Measurements from ENCODE around the gene GNAZ. TPM values are rescaled to one million over a fixed set of nuclear protein-coding genes. Genes with fewer than 3 reads are reported as not detected.

GNAZ gene
- total and polyA plus RNA-seq, 2 donors (not counting 1 experiment from before 2014, with no cell fraction given): 2.8 to 9.1 TPM

DNA sequence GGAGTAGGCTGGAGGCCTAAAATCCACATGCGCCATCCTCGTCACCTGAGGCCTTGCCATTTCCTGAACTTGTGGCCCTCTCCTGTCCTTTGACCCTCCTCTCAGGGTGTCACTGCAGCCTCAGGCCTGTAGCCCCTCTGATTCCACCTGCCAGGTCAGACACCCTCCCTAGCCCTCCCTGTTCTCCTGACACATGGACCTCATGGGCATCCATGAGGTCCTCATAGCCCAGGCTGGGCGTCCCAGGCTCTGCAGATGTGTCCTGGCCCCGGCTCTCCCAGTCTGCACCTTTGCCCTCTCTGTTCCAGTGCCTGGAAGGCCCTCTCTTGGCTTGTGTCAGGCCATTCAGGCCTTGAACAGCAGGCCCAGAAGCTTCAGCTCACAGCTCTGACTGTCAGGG, 90.7 kb downstream of the GNAZ start:
- 89% methylated on average over 4 of the region's 4 CpGs for WGBS (ENCODE audit: insufficient coverage)
- no peak overlapping the region for H3K4me3 ChIP-seq (ENCODE audit: control extremely low read depth in 1 of 5, extremely low read depth in 1 of 5, insufficient read depth in 1 of 5, low read depth in 2 of 5, low read length in 4 of 5)
- H3K79me2 ChIP-seq (ENCODE audit: control insufficient read depth, insufficient read depth, low read length): no peaks in the 10 kb centered on the region
- peaks cover 0 to 4% (median 0%) of the 10 kb centered on the region in 3 donors for H3K9me3 ChIP-seq (ENCODE audit: control extremely low read depth in 1 of 3, control insufficient read depth in 2 of 3, insufficient read depth in 1 of 3, low read length in 2 of 3)
- CTCF ChIA-PET: no interaction called here
- H4K20me1 ChIP-seq (ENCODE audit: control insufficient read depth, insufficient read depth, low read length, poor library complexity, severe bottlenecking): no peaks in the 10 kb centered on the region
- TF ChIP-seq, protein P1, sequence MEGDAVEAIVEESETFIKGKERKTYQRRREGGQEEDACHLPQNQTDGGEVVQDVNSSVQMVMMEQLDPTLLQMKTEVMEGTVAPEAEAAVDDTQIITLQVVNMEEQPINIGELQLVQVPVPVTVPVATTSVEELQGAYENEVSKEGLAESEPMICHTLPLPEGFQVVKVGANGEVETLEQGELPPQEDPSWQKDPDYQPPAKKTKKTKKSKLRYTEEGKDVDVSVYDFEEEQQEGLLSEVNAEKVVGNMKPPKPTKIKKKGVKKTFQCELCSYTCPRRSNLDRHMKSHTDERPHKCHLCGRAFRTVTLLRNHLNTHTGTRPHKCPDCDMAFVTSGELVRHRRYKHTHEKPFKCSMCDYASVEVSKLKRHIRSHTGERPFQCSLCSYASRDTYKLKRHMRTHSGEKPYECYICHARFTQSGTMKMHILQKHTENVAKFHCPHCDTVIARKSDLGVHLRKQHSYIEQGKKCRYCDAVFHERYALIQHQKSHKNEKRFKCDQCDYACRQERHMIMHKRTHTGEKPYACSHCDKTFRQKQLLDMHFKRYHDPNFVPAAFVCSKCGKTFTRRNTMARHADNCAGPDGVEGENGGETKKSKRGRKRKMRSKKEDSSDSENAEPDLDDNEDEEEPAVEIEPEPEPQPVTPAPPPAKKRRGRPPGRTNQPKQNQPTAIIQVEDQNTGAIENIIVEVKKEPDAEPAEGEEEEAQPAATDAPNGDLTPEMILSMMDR (IDR thresholded peaks at IDR 0.05): no peak
- no peak for TF ChIP-seq EZH2 (IDR thresholded peaks at IDR 0.05; ENCODE audit: borderline replicate concordance, insufficient read depth, low read depth, low read length, poor library complexity, severe bottlenecking)
- intact Hi-C loops (cut with micrococcal nuclease): no loop called here
- peaks cover 0 to 2% (median 0%) of the 10 kb centered on the region in 4 experiments for H3K27me3 ChIP-seq (replicated peaks in 1 of 4; ENCODE audit: control extremely low read depth in 1 of 4, control insufficient read depth in 3 of 4, insufficient read depth in 4 of 4, low read length in 3 of 4)
- no peak overlapping the region for H3K4me2 ChIP-seq (replicated peaks; ENCODE audit: low read depth, low read length, poor library complexity, severe bottlenecking)
- H3K27ac ChIP-seq (ENCODE audit: low read length in 2 of 2): no peak overlapping the region
- ATAC-seq (ENCODE audit: low read depth) (no peak), DNase-seq (no peak)
- H3K4me1 ChIP-seq (ENCODE audit: control insufficient read depth in 2 of 2, insufficient read depth in 2 of 2, low read length in 2 of 2): no peaks in the 10 kb centered on the region
- Mint-ChIP-seq H3K27me3 (no peaks in the 10 kb centered on the region), H3K4me1 (no peaks in the 10 kb centered on the region), H3K9me3 (ENCODE audit: insufficient read depth) (no peaks in the 10 kb centered on the region), H3K4me3 (no peak overlapping the region), H3K27ac (no peak overlapping the region)
- H3K36me3 ChIP-seq (replicated peaks in 1 of 2; ENCODE audit: control extremely low read depth in 1 of 2, control insufficient read depth in 1 of 2, extremely low read depth in 1 of 2, insufficient read depth in 2 of 2, low read length in 1 of 2): no peaks in the 10 kb centered on the region
- H3K9ac ChIP-seq (ENCODE audit: low read length): no peak overlapping the region
- no peak overlapping the region for H2AFZ ChIP-seq (ENCODE audit: insufficient read depth, low read depth, low read length, poor library complexity, severe bottlenecking)
- POLR2A ChIA-PET: no interaction called here

- H3K9me3 Mint-ChIP-seq (ENCODE audit: insufficient read depth): no peaks in the 10 kb centered on the region
- Histone ChIP-seq H3K9ac (ENCODE audit: low read length) (no peak overlapping the region), H3K9me3 (ENCODE audit: control extremely low read depth in 1 of 3, control insufficient read depth in 2 of 3, insufficient read depth in 1 of 3, low read length in 2 of 3) (peaks cover 0 to 4% (median 0%) of the 10 kb centered on the region in 3 donors), H4K20me1 (ENCODE audit: control insufficient read depth, insufficient read depth, low read length, poor library complexity, severe bottlenecking) (no peaks in the 10 kb centered on the region), H2AFZ (ENCODE audit: insufficient read depth, low read depth, low read length, poor library complexity, severe bottlenecking) (no peak overlapping the region), H3K4me2 (replicated peaks; ENCODE audit: low read depth, low read length, poor library complexity, severe bottlenecking) (no peak overlapping the region), H3K27ac (ENCODE audit: low read length in 2 of 2) (no peak overlapping the region), H3K36me3 (replicated peaks in 1 of 2; ENCODE audit: control extremely low read depth in 1 of 2, control insufficient read depth in 1 of 2, extremely low read depth in 1 of 2, insufficient read depth in 2 of 2, low read length in 1 of 2) (no peaks in the 10 kb centered on the region), H3K4me3 (ENCODE audit: control extremely low read depth in 1 of 5, extremely low read depth in 1 of 5, insufficient read depth in 1 of 5, low read depth in 2 of 5, low read length in 4 of 5) (no peak overlapping the region), H3K79me2 (ENCODE audit: control insufficient read depth, insufficient read depth, low read length) (no peaks in the 10 kb centered on the region), H3K27me3 (replicated peaks in 1 of 4; ENCODE audit: control extremely low read depth in 1 of 4, control insufficient read depth in 3 of 4, insufficient read depth in 4 of 4, low read length in 3 of 4) (peaks cover 0 to 2% (median 0%) of the 10 kb centered on the region in 4 experiments), H3K4me1 (ENCODE audit: control insufficient read depth in 2 of 2, insufficient read depth in 2 of 2, low read length in 2 of 2) (no peaks in the 10 kb centered on the region)
- intact Hi-C loops (cut with micrococcal nuclease): no loop called here
- TF ChIP-seq EZH2 (IDR thresholded peaks at IDR 0.05; ENCODE audit: borderline replicate concordance, insufficient read depth, low read depth, low read length, poor library complexity, severe bottlenecking): no peak
- TF ChIP-seq, protein P1 (IDR thresholded peaks at IDR 0.05): no peak
- no peak for ATAC-seq (ENCODE audit: low read depth)
- 95% methylated on average over 13 of the region's 13 CpGs for WGBS (ENCODE audit: insufficient coverage)
- no peak overlapping the region for H3K4me3 Mint-ChIP-seq
- CTCF ChIA-PET: no interaction called here
- H3K4me1 Mint-ChIP-seq: no peaks in the 10 kb centered on the region
- H3K27me3 Mint-ChIP-seq: no peaks in the 10 kb centered on the region
- POLR2A ChIA-PET: no interaction called here
- DNase-seq: no peak
- no peak overlapping the region for H3K27ac Mint-ChIP-seq
Measured at GRCh38 chr22:23161574-23161973, 91.3 kb downstream of the GNAZ start.

All from B cell (primary cell).